ENCODE results near the gene ZNF273. TPM values are rescaled to one million over a fixed set of nuclear protein-coding genes. Genes with fewer than 3 reads are reported as not detected.
"Not testable (repeated sequence)": the region's sequence is repeated elsewhere in the genome, so short reads cannot be mapped to it uniquely, and the experiment has no call there.

Gene ZNF273
- total and polyA plus RNA-seq, 10 donors: 2.4 to 10.4 (median 6.1) TPM

- TF ChIP-seq POLR2A (IDR thresholded peaks at IDR 0.05): no peak
- TF ChIP-seq POLR2AphosphoS5 (IDR thresholded peaks at IDR 0.05): no peak
- no peak for TF ChIP-seq CTCF (IDR thresholded peaks at IDR 0.05 in 8 of 11, conservative IDR thresholded peaks at IDR 0.05 in 3 of 11)
- WGBS, 5 donors: 71 to 84% (median 79%) methylated on average over 2 of the region's 2 CpGs
- intact Hi-C loops (cut with DNase I; ENCODE audit: low total_unique reads): no loop called here
- Histone ChIP-seq H3K27ac (no peak overlapping the region), H3K9me3 (no peaks in the 10 kb centered on the region), H3K36me3 (no peaks in the 10 kb centered on the region), H3K4me3 (no peak overlapping the region), H3K27me3 (replicated peaks in 1 of 7) (peaks cover 0 to 51% (median 11%) of the 10 kb centered on the region in 7 donors), H3K4me1 (peaks cover 9 to 23% (median 18%) of the 10 kb centered on the region in 6 donors)
- no peak for DNase-seq
These were observed 12.2 kb upstream of the ZNF273 start for GRCh38 chr7:64890761-64891362.

GRCh38 chr7:64891363-64892081, 11.6 kb upstream of the ZNF273 start:
- H3K9me3 ChIP-seq; H3K27ac ChIP-seq; DNase-seq; intact Hi-C loops (cut with DNase I; ENCODE audit: low total_unique reads); H3K36me3 ChIP-seq; H3K4me3 ChIP-seq: not testable (repeated sequence)
- Histone ChIP-seq H3K4me1 (peaks cover 9 to 23% (median 18%) of the 10 kb centered on the region in 6 donors), H3K27me3 (replicated peaks in 1 of 7) (peaks cover 0 to 50% (median 11%) of the 10 kb centered on the region in 7 donors)
- WGBS, 5 donors: 67 to 100% (median 81%) methylated on average over 1 of the region's 1 CpG

- DNase-seq: no peak
- peaks cover 9 to 23% (median 18%) of the 10 kb centered on the region in 6 donors for H3K4me1 ChIP-seq
- TF ChIP-seq CTCF (IDR thresholded peaks at IDR 0.05 in 8 of 11, conservative IDR thresholded peaks at IDR 0.05 in 3 of 11) (no peak), POLR2AphosphoS5 (IDR thresholded peaks at IDR 0.05) (no peak), POLR2A (IDR thresholded peaks at IDR 0.05) (no peak)
- no peak overlapping the region for H3K4me3 ChIP-seq
- intact Hi-C loops (cut with DNase I; ENCODE audit: low total_unique reads): no loop called here
- peaks cover 0 to 44% (median 11%) of the 10 kb centered on the region in 7 donors for H3K27me3 ChIP-seq (replicated peaks in 1 of 7)
- H3K36me3 ChIP-seq: no peaks in the 10 kb centered on the region
- H3K9me3 ChIP-seq: no peaks in the 10 kb centered on the region
- H3K27ac ChIP-seq: no peak overlapping the region
These were observed 11.0 kb upstream of the ZNF273 start for GRCh38 chr7:64892116-64892515.

GRCh38 chr7:64892666-64893309, 10.3 kb upstream of the ZNF273 start:
- Histone ChIP-seq H3K27ac (no peak overlapping the region), H3K4me3 (no peak overlapping the region), H3K36me3 (no peaks in the 10 kb centered on the region), H3K4me1 (peaks cover 9 to 22% (median 17%) of the 10 kb centered on the region in 6 donors), H3K27me3 (replicated peaks in 1 of 7) (peaks cover 0 to 37% (median 11%) of the 10 kb centered on the region in 7 donors), H3K9me3 (no peaks in the 10 kb centered on the region)
- DNase-seq: no peak
- intact Hi-C loops (cut with DNase I; ENCODE audit: low total_unique reads): no loop called here
- WGBS, 5 donors: 85 to 92% (median 87%) methylated on average over 5 of the region's 5 CpGs
- TF ChIP-seq CTCF (IDR thresholded peaks at IDR 0.05 in 8 of 11, conservative IDR thresholded peaks at IDR 0.05 in 3 of 11) (no peak), POLR2AphosphoS5 (IDR thresholded peaks at IDR 0.05) (no peak), POLR2A (IDR thresholded peaks at IDR 0.05) (no peak)

Data from spleen (tissue), 11 donors.